NCI-H69 (cell line): ENCODE measurements around the gene CPN2.
A peak's percentile ranks its signal among the peaks of the same experiment; 100 is the strongest.

ENCODE experiments used
- DNase-seq: peaks from one replicate; lab custom pipeline; 2025; lab: John Stamatoyannopoulos, UW

The CPN2 gene

GRCh38 chr3:194351080-194351672 lies at the start of gene CPN2:
TSS of gene CPN2 (minus strand) at chr3:194351328. CDS start at chr3:194342702, 8,626 bp downstream.
- no peak for DNase-seq

- DNase-seq, result no peak
Measured at GRCh38 chr3:194399874-194400411, 48.8 kb upstream of the CPN2 start.

- no peak for DNase-seq
Measured at GRCh38 chr3:194399166-194399565, 48.0 kb upstream of the CPN2 start, which contains the start of gene GP5. TSS of gene GP5 (minus strand) at chr3:194399266. CDS start at chr3:194398282, 984 bp downstream.

- no peak for DNase-seq
Measured at GRCh38 chr3:194397757-194398312, 46.7 kb upstream of the CPN2 start.

GRCh38 chr3:194396859-194397756 lies 46.0 kb upstream of the CPN2 start:
- no peak for DNase-seq

- DNase-seq, result no peak
Measured at GRCh38 chr3:194396539-194396858, 45.4 kb upstream of the CPN2 start.

- DNase-seq, result peak; percentile 97
Measured at GRCh38 chr3:194395778-194396538, 44.8 kb upstream of the CPN2 start.

- peak; percentile 99 for DNase-seq
Measured at GRCh38 chr3:194395212-194395611, 44.1 kb upstream of the CPN2 start.

- no peak for DNase-seq
Measured at GRCh38 chr3:194392576-194392975, 41.4 kb upstream of the CPN2 start.

GRCh38 chr3:194390835-194391234 lies 39.7 kb upstream of the CPN2 start:
- DNase-seq, result no peak

GRCh38 chr3:194389269-194389668 lies 38.1 kb upstream of the CPN2 start:
- peak; percentile 78 for DNase-seq

GRCh38 chr3:194387926-194388418 lies 36.8 kb upstream of the CPN2 start:
- no peak for DNase-seq

GRCh38 chr3:194387276-194387675 lies 36.1 kb upstream of the CPN2 start:
- no peak for DNase-seq

GRCh38 chr3:194386648-194387047 lies 35.5 kb upstream of the CPN2 start:
- DNase-seq, result peak; percentile 88

- no peak for DNase-seq
Measured at GRCh38 chr3:194386066-194386465, 34.9 kb upstream of the CPN2 start.

GRCh38 chr3:194384569-194385001 lies 33.5 kb upstream of the CPN2 start:
- DNase-seq, result no peak

GRCh38 chr3:194384156-194384555 lies 33.0 kb upstream of the CPN2 start:
- no peak for DNase-seq

GRCh38 chr3:194383276-194383940 lies 32.3 kb upstream of the CPN2 start:
- no peak for DNase-seq

- no peak for DNase-seq
Measured at GRCh38 chr3:194382892-194383223, 31.7 kb upstream of the CPN2 start.

- DNase-seq, result no peak
Measured at GRCh38 chr3:194382196-194382891, 31.2 kb upstream of the CPN2 start.

GRCh38 chr3:194381460-194381875 lies 30.3 kb upstream of the CPN2 start:
- peak; percentile 30 for DNase-seq
